PC-9 (cell line): ENCODE measurements around the gene RRBP1. TPM values are rescaled to one million over a fixed set of nuclear protein-coding genes. Genes with fewer than 3 reads are reported as not detected.

Source experiments
- BruUV-seq: library from RNA; stranded (reverse); fragments of 400-500 nt; replicated peaks from 2 replicates; lab custom pipeline; 2021; lab: Mats Ljungman, UMichigan
- CTCF ChIA-PET: fragments of 300-600 bp; sonication (Branson Sonifier 250); formaldehyde crosslinking; loops from one replicate; lab custom pipeline; 2022; ENCODE audit warnings: antibody characterized with exemption; lab: Charles Lee
- POLR2A ChIA-PET: fragments of 300-600 bp; sonication (Branson Sonifier 250); formaldehyde crosslinking; loops from one replicate; lab custom pipeline; 2022; ENCODE audit warnings: antibody characterized with exemption; ENCODE audit not compliant: unreplicated experiment; lab: Charles Lee
- DNase-seq, 2 experiments: peaks; one replicate each; pipeline versions ENCODE4 v3.0.0 to v3.0.0-alpha.2; 2015 to 2022; ENCODE audit warnings: mixed read lengths in 1 of 2
- H2AFZ ChIP-seq: fragments of 200-600 bp; sonication (generic); 2 replicates; pipeline ENCODE4 v1.8.1; 2017; ENCODE audit warnings: antibody characterized with exemption
- H3F3A ChIP-seq: fragments of 200-600 bp; sonication (generic); 2 replicates; pipeline ENCODE4 v1.8.1; 2017; ENCODE audit warnings: antibody characterized with exemption, mild to moderate bottlenecking, low read depth; ENCODE audit not compliant: insufficient read depth
- H3K27ac ChIP-seq: fragments of 200-600 bp; sonication (generic); 2 replicates; pipeline ENCODE4 v1.6.1; 2016; ENCODE audit warnings: mixed run types
- H3K27me3 ChIP-seq: fragments of 200-600 bp; sonication (generic); 2 replicates; pipeline ENCODE4 v1.6.1; 2016; ENCODE audit warnings: low read depth, mixed run types; ENCODE audit not compliant: insufficient read depth
- H3K36me3 ChIP-seq: fragments of 200-600 bp; sonication (generic); 2 replicates; pipeline ENCODE4 v1.6.1; 2016; ENCODE audit warnings: low read depth, mixed run types
- H3K4me1 ChIP-seq: fragments of 200-600 bp; sonication (generic); replicated peaks from 2 replicates; pipeline ENCODE4 v1.6.1; 2016; ENCODE audit warnings: mixed run types; ENCODE audit not compliant: insufficient read depth
- H3K4me2 ChIP-seq: fragments of 200-600 bp; sonication (generic); 2 replicates; pipeline ENCODE4 v1.6.1; 2017; ENCODE audit warnings: mixed run types
- H3K4me3 ChIP-seq: fragments of 200-600 bp; sonication (generic); 2 replicates; pipeline ENCODE4 v1.6.1; 2016; ENCODE audit warnings: mixed run types
- H3K79me2 ChIP-seq: fragments of 200-600 bp; sonication (generic); 2 replicates; pipeline ENCODE4 v1.6.1; 2017; ENCODE audit warnings: low read depth, mixed run types
- H3K9me2 ChIP-seq: fragments of 200-600 bp; sonication (generic); 2 replicates; pipeline ENCODE4 v1.8.1; 2017; ENCODE audit warnings: mild to moderate bottlenecking; ENCODE audit not compliant: insufficient read depth
- H3K9me3 ChIP-seq: fragments of 200-600 bp; sonication (generic); 2 replicates; pipeline ENCODE4 v1.8.1; 2016; ENCODE audit warnings: low read depth; ENCODE audit not compliant: insufficient read depth
- H4K20me1 ChIP-seq: fragments of 200-600 bp; sonication (generic); 2 replicates; pipeline ENCODE4 v1.8.1; 2017; ENCODE audit not compliant: insufficient read depth
- CTCF ChIP-seq: fragments of 200-600 bp; sonication (generic); conservative IDR thresholded peaks from 2 replicates; pipeline ENCODE4 v1.6.1; 2017; ENCODE audit warnings: mixed run types, antibody characterized with exemption, mild to moderate bottlenecking, moderate library complexity
- EZH2 ChIP-seq: fragments of 200-600 bp; sonication (generic); IDR thresholded peaks from 2 replicates; pipeline ENCODE4 v1.8.0; 2017; ENCODE audit warnings: antibody characterized with exemption, low read depth
- intact Hi-C: fragments of 100-400 bp; cut with micrococcal nuclease; formaldehyde crosslinking; loops from one replicate; pipeline ENCODE4 v1.10.0; 2022; ENCODE audit not compliant: unreplicated experiment
- total RNA-seq: library from RNA; stranded (reverse); gene quantifications from 2 replicates; pipeline ENCODE4 v1.2.3, GENCODE V29; 2021

RRBP1 gene
- total RNA-seq, 1 experiment from 2014 or later, result 144 TPM

DNA sequence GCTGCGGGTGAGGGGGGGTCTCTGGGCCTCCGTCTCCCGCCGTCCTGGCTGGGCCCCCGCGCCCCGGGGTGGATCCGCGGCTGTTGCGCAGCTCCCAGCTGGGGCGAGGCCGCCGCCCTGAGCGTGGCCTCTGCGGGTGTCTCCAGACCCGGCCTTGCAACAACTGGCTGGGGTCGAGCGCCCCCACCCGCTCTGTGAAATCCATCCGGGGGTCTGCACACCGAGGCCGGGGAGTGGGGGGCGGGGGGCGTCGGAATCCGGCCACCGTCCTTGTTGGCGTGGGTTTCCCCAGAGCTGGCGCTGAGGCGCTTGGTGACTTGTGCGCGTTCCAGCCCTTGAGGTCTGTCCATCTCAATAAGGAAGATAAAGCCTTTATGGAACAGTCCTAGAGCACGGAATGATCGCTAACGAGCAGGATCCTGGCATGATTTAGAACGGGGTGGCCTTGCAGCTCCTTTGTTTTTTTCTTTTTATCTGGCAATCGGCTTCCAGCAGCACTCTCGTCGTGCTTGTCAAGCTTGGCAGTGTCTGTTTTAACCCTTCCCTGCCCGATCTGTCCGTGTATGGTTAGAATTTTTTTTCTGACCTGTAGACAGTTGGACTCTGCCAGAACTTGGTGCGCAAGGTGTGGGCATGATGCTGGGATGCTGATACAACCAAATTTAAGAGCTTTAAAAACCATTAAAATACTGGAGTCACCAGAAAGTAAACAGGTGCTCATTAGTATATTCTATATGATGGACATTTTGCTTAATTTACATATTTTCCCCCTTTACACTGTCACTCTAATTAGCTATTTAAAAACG, 111.5 kb downstream of the RRBP1 start:
- H3K27me3 ChIP-seq, result no peaks in the 10 kb centered on the region
- H3K4me3 ChIP-seq, result peak overlapping the region; percentile 95
- H3K36me3 ChIP-seq, result peaks cover 13% of the 10 kb centered on the region; the same call in 1 of the 2 replicates
- H3K79me2 ChIP-seq, result peaks cover 76% of the 10 kb centered on the region
- no peaks in the 10 kb centered on the region for H3K9me3 ChIP-seq
- ChIA-PET CTCF (interaction anchor here (0.5 to 1.5 kb wide), 3 partner anchors 13 to 401 kb away, joined by 3 to 4 read pairs (median 4); no protein-coding TSS in a partner anchor), POLR2A (interaction anchor here (0.5 to 1.8 kb wide), 16 partner anchors 12 to 724 kb away, joined by 3 to 78 read pairs (median 7); partner anchors contain the start of gene RRBP1)
- H3K27ac ChIP-seq, result peak overlapping the region; percentile 84
- peak overlapping the region; percentile 90 for H3K4me2 ChIP-seq
- peaks cover 45% of the 10 kb centered on the region for H4K20me1 ChIP-seq
- peak; percentile 49 to 53 for DNase-seq
- peaks cover 24% of the 10 kb centered on the region; the same call in 1 of the 2 replicates for H3F3A ChIP-seq
- TSS peak; percentile 23 for BruUV-seq
- H2AFZ ChIP-seq, result peak overlapping the region; percentile 65
- H3K9me2 ChIP-seq, result no peaks in the 10 kb centered on the region
- H3K4me1 ChIP-seq, result peaks cover 46% of the 10 kb centered on the region
- intact Hi-C loops, result no loop called here
- no peak for TF ChIP-seq EZH2
- no peak for TF ChIP-seq CTCF

DNA sequence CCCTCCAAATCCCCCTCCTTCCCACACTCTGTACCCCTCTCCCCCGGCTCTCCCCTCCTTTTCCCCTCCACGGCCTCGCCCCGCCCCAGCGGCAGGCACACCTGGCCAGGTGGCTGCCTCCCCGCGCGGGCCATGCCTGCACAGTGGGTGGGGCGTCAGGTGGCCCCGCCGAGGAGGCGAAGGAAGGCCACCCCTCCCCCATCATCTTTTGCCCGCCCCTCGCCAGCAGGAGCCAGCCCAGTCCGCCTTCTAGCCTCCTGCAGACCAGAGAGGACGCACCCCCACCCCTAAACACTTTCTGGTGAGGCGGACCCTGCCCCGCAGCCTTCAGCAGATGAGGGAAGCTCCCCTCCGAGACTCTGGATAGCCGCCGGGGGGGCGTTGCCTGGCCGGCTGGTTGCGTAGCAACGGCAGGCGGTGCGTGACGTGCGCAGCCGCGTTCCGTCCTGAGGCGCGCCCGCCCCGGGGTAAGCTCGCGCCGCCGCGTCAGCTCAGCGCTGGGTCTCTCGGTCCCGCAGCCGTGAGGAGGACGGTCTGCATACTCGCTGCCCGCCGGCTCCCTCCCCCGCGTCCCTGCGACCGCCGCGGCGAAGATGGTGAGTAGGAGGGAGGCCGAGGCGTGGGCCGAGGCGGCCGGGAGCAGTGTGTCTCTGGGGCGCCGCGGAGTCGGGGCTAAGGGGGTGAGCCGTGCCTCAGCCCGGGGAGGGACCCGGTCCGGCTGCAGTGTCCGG, 112.3 kb downstream of the RRBP1 start, which contains the start of gene DSTN:
Gene DSTN, plus strand, starts transcription at position 460 of the 731 bp plus-strand sequence. Its CDS starts 134 bp downstream, at position 594.
- Histone ChIP-seq H3K4me3 (peak within 1 kb of the TSS; percentile 95), H2AFZ (peak within 1 kb of the TSS; percentile 65), H4K20me1 (peaks cover 38% of the 10 kb centered on the region), H3F3A (peaks cover 28% of the 10 kb centered on the region; the same call in 1 of the 2 replicates), H3K36me3 (peaks cover 13% of the 10 kb centered on the region; the same call in 1 of the 2 replicates), H3K27ac (peak within 1 kb of the TSS; percentile 84), H3K79me2 (peaks cover 68% of the 10 kb centered on the region), H3K27me3 (no peaks in the 10 kb centered on the region), H3K9me3 (no peaks in the 10 kb centered on the region), H3K4me1 (peaks cover 54% of the 10 kb centered on the region), H3K4me2 (peak within 1 kb of the TSS; percentile 90), H3K9me2 (no peaks in the 10 kb centered on the region)
- DNase-seq, result peak; percentile 91 to 97
- POLR2A ChIA-PET, result interaction anchor here (0.5 to 1.8 kb wide), 17 partner anchors 8 to 725 kb away, joined by 3 to 78 read pairs (median 6); partner anchors contain the start of gene RRBP1
- no peak for TF ChIP-seq CTCF
- no peak for TF ChIP-seq EZH2
- no TSS peak for BruUV-seq
- CTCF ChIA-PET, result interaction anchor here (1.0 kb wide), 1 partner anchor 13 kb away, joined by 3 read pairs; no protein-coding TSS in a partner anchor
- intact Hi-C loops, result loop anchor here (1.0 to 2.0 kb wide), 5 partner anchors 12 to 399 kb away; partner anchors contain the start of genes MGME1, RRBP1 and SNX5
